K562 (cell line): ENCODE results near the gene ZNF30. TPM values are rescaled to one million over a fixed set of nuclear protein-coding genes. Genes with fewer than 3 reads are reported as not detected.
"Not testable (repeated sequence)": the region's sequence is repeated elsewhere in the genome, so short reads cannot be mapped to it uniquely, and the experiment has no call there.

Source experiments
- ATAC-seq: fragments of 200-7000 bp; cut with Tn5 transposase; 3 replicates; pipeline ENCODE4 v1.9.1; 2020; ENCODE audit warnings: moderate library complexity
- BruUV-seq: library from RNA; stranded (reverse); fragments of 400-500 nt; replicated peaks from 2 replicates; lab custom pipeline; 2021; lab: Mats Ljungman, UMichigan
- CTCF ChIA-PET: fragments of 300-600 bp; formaldehyde crosslinking; extraction: SDS; loops from one replicate; lab custom pipeline; 2021; ENCODE audit warnings: low intra/inter-chr PET ratio; lab: Yijun Ruan, JAX
- POLR2A ChIA-PET: fragments of 300-600, 350-650 bp; sonication (Branson Sonifier 250); formaldehyde crosslinking; extraction: SDS; loops from one replicate; lab custom pipeline; 2021; ENCODE audit warnings: antibody characterized with exemption, inconsistent platforms; lab: Yijun Ruan, JAX
- DNase-seq, 4 experiments: peaks; one replicate each; pipeline versions ENCODE4 v3.0.0 to v3.0.0-alpha.2; 2011 to 2018; ENCODE audit warnings: low spot score in 3 of 4, mixed read lengths in 3 of 4; ENCODE audit errors: extremely low read depth in 1 of 4
- FAIRE-seq: peaks from 2 replicates; lab custom pipeline; 2011; peaks lifted over from hg19 to GRCh38; lab: Jason Lieb, UNC
- H2AFZ ChIP-seq: 2 replicates; pipeline ENCODE4 v1.6.0; 2011; ENCODE audit warnings: low read depth, low read length, control low read depth, inconsistent platforms
- H3K27ac ChIP-seq: fragments of 200-600 bp; 3 replicates; pipeline ENCODE4 v1.8.0; 2011; ENCODE audit warnings: low read depth, mild to moderate bottlenecking, control low read depth, inconsistent platforms, low read length, moderate library complexity, mixed read lengths; ENCODE audit errors: extremely low read depth
- H3K27me3 ChIP-seq, 2 experiments: fragments of 300-600 bp in 1 of 2; 2 replicates in 1 of 2; 3 replicates in 1 of 2; pipeline versions ENCODE4 v1.6.0 to v1.8.0; 2011; ENCODE audit warnings: inconsistent platforms in 2 of 2, low read length in 2 of 2, mild to moderate bottlenecking in 1 of 2, mixed read lengths in 1 of 2, moderate library complexity in 1 of 2; ENCODE audit not compliant: control insufficient read depth in 2 of 2, insufficient read depth in 2 of 2
- H3K36me3 ChIP-seq: fragments of 300-600 bp; 3 replicates; pipeline ENCODE4 v1.8.0; 2011; ENCODE audit warnings: mild to moderate bottlenecking, low read length, inconsistent platforms; ENCODE audit not compliant: control insufficient read depth, insufficient read depth
- H3K4me1 ChIP-seq, 2 experiments: fragments of 200-600 bp in 1 of 2; replicated peaks in 1 of 2; 2 replicates in 1 of 2; 3 replicates in 1 of 2; pipeline versions ENCODE4 v1.5.1 to v1.8.0; 2011; ENCODE audit warnings: inconsistent platforms in 2 of 2, low read length in 2 of 2, mild to moderate bottlenecking in 1 of 2, mixed read lengths in 1 of 2, moderate library complexity in 1 of 2; ENCODE audit not compliant: control insufficient read depth in 2 of 2, insufficient read depth in 2 of 2
- H3K4me2 ChIP-seq: 2 replicates; pipeline ENCODE4 v1.6.1; 2011; ENCODE audit warnings: low read length, control low read depth, inconsistent platforms, mixed read lengths; ENCODE audit not compliant: insufficient read depth
- H3K4me3 ChIP-seq: fragments of 200-600 bp; sonication (generic), shearing (Covaris generic); 2 replicates; pipeline ENCODE4 v1.5.1; 2016; ENCODE audit warnings: control low read depth, inconsistent platforms
- H3K79me2 ChIP-seq: fragments of 200-600 bp; 3 replicates; pipeline ENCODE4 v1.8.0; 2011; ENCODE audit warnings: low read length, inconsistent platforms; ENCODE audit not compliant: control insufficient read depth, insufficient read depth
- H3K9ac ChIP-seq, 2 experiments: 2 replicates each; pipeline versions ENCODE4 v1.6.0 to v1.6.1; 2011; ENCODE audit warnings: low read depth in 2 of 2, low read length in 2 of 2, control low read depth in 1 of 2, inconsistent platforms in 1 of 2, mild to moderate bottlenecking in 1 of 2, mixed read lengths in 1 of 2; ENCODE audit not compliant: insufficient read depth in 1 of 2
- H3K9me1 ChIP-seq: one replicate; pipeline ENCODE4 v1.6.0; 2011; ENCODE audit warnings: inconsistent platforms, mild to moderate bottlenecking, low read length, moderate library complexity; ENCODE audit not compliant: control insufficient read depth, insufficient read depth
- H3K9me3 ChIP-seq: replicated peaks from 2 replicates; pipeline ENCODE4 v1.5.1; 2011; ENCODE audit warnings: low read depth, low read length, inconsistent platforms; ENCODE audit not compliant: control insufficient read depth, insufficient read depth
- H4K20me1 ChIP-seq: replicated peaks from 2 replicates; pipeline ENCODE4 v1.6.1; 2011; ENCODE audit warnings: low read length, inconsistent platforms, mixed read lengths; ENCODE audit not compliant: control insufficient read depth, insufficient read depth
- ATF4 ChIP-seq: fragments of 450-650 bp; formaldehyde crosslinking; IDR thresholded peaks from 2 replicates; pipeline ENCODE4 v1.4.0; 2022; ENCODE audit warnings: mild to moderate bottlenecking, moderate library complexity
- DMBX1 ChIP-seq: fragments of 250-450 bp; sonication (Bioruptor Pico); IDR thresholded peaks from 2 replicates; pipeline ENCODE4 v1.8.0; 2022; ENCODE audit warnings: inconsistent platforms, mild to moderate bottlenecking, moderate library complexity, borderline replicate concordance
- IFI16 ChIP-seq: fragments of 250-450 bp; sonication (Bioruptor Pico); IDR thresholded peaks from 2 replicates; pipeline ENCODE4 v2.1.2; 2022; ENCODE audit warnings: mild to moderate bottlenecking, inconsistent platforms
- JUNB ChIP-seq: fragments of 450-650 bp; formaldehyde crosslinking; conservative IDR thresholded peaks from 2 replicates; pipeline ENCODE4 v1.4.0; 2020; ENCODE audit warnings: mild to moderate bottlenecking
- MNT ChIP-seq, 2 experiments: fragments of 450-650 bp; conservative IDR thresholded peaks; 2 replicates each; pipeline ENCODE4 v1.6.1; 2017; ENCODE audit warnings: mild to moderate bottlenecking in 2 of 2, moderate library complexity in 2 of 2
- NCOR1 ChIP-seq: fragments of 450-650 bp; IDR thresholded peaks from 2 replicates; pipeline ENCODE4 v1.6.1; 2016; ENCODE audit warnings: mild to moderate bottlenecking, moderate library complexity
- NFE2L1 ChIP-seq: fragments of 450-650 bp; IDR thresholded peaks from 2 replicates; pipeline ENCODE4 v1.6.1; 2016; ENCODE audit warnings: missing genetic modification characterization, low read depth, mild to moderate bottlenecking, missing compliant biosample characterization, moderate library complexity, borderline replicate concordance
- PTRF ChIP-seq: fragments of 450-650 bp; IDR thresholded peaks from 2 replicates; pipeline ENCODE4 v1.6.1; 2016; ENCODE audit warnings: mild to moderate bottlenecking, missing genetic modification characterization, missing compliant biosample characterization
- STAT5A ChIP-seq: IDR thresholded peaks from 2 replicates; pipeline ENCODE4 v1.6.1; 2012; ENCODE audit warnings: low read length, inconsistent platforms, borderline replicate concordance
- ZNF507 ChIP-seq: conservative IDR thresholded peaks from 2 replicates; pipeline ENCODE4 v1.6.1; 2017; ENCODE audit warnings: missing genetic modification characterization, missing compliant biosample characterization
- WGBS: fragments of 100-300 bp; shearing (Covaris generic); methylation state at CpG from one replicate; pipeline ENCODE4 v1.1.6; 2016; ENCODE audit warnings: low coverage, mixed read lengths; ENCODE audit not compliant: insufficient coverage; ENCODE audit errors: missing lambda C conversion rate; 5-methylcytosine and 5-hydroxymethylcytosine counted together
- in situ Hi-C: fragments of 300-500 bp; cut with MboI; formaldehyde crosslinking; loops from 4 replicates; pipeline ENCODE4 v1.15.0; 2018; ENCODE audit warnings: inconsistent platforms, mixed read lengths
- intact Hi-C: fragments of 100-400 bp; cut with micrococcal nuclease; formaldehyde crosslinking; loops from 2 replicates; pipeline ENCODE4 v1.14.2; 2022
- polyA plus RNA-seq, 8 experiments: library from polyadenylated mRNA; depleted of rRNA in 4 of 8; stranded (reverse) in 5 of 8; unstranded in 3 of 8; fragments of >200 nt; fragmentation: Nextera tagmentation in 2 of 8; fragmentation: Illumina TruSeq in 1 of 8; extraction: Ambion mirVana in 2 of 8; extraction: Trizol in 1 of 8; gene quantifications; 2 replicates each; pipeline versions ENCODE4 v1.2.1 to v1.2.3, GENCODE V29; 2011 to 2014; ENCODE audit warnings: inconsistent platforms in 1 of 8, missing spikeins in 1 of 8
- total RNA-seq, 7 experiments: library from RNA; depleted of rRNA in 6 of 7; stranded (reverse); fragments of >200 nt in 6 of 7; fragmentation: Illumina TruSeq in 2 of 7; extraction: Trizol in 2 of 7; gene quantifications; 2 replicates each; pipeline versions ENCODE4 v1.2.1 to v1.2.3, GENCODE V29; 2011 to 2021; ENCODE audit warnings: low replicate concordance in 1 of 7

Gene ZNF30
- total and polyA plus RNA-seq, 9 of the 15 experiments (the other 6 are each of a cell fraction or from before 2014, with no cell fraction given): 7.3 to 13.4 (median 10.6) TPM

DNA sequence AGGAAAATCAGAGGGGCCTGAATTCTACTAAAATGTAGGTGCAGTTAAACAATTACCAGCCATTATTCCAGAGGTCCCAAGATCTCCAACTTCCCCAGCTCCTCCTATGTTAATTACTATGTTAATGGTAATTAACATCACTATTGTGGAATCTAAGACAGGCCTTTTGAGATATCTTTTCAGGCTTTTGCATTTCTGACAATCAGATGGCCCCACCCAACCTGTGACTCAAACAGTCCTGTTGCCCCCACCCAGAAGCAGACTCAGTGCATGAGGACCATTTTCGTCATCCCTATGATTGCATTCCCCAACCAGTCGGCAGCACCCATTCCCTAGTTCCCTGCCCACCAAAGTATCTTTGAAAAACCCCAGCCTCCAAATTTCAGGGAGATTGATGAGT, 8.5 kb upstream of the ZNF30 start:
- FAIRE-seq (no peak), ATAC-seq (no peak), DNase-seq (no peak)
- Histone ChIP-seq H3K4me2 (no peak overlapping the region), H3K27me3 (no peaks in the 10 kb centered on the region), H3K27ac (no peak overlapping the region), H2AFZ (no peak overlapping the region), H3K4me1 (peaks cover 0 to 15% of the 10 kb centered on the region in 2 experiments; a peak in 3 of 5 replicates), H3K9ac (no peak overlapping the region), H3K79me2 (no peaks in the 10 kb centered on the region), H3K4me3 (no peak overlapping the region), H3K9me3 (peaks cover 25% of the 10 kb centered on the region), H3K9me1 (no peaks in the 10 kb centered on the region), H4K20me1 (no peaks in the 10 kb centered on the region), H3K36me3 (no peaks in the 10 kb centered on the region)
- CTCF ChIA-PET: no interaction called here
- intact Hi-C loops (no loop called here), in situ Hi-C loops (no loop called here)
- POLR2A ChIA-PET: interaction anchor here (1.3 kb wide), 1 partner anchor 30 kb away, joined by 3 read pairs; no protein-coding TSS in a partner anchor
- no TSS peak for BruUV-seq
- no peak for TF ChIP-seq NCOR1
- no peak for TF ChIP-seq JUNB
- WGBS: 82% methylated on average over 2 of the region's 2 CpGs

GRCh38 chr19:34920090-34920786, 6.5 kb upstream of the ZNF30 start:
- DNase-seq (peak in 1 of 4 experiments; percentile 82), ATAC-seq (peak; percentile 60), FAIRE-seq (peak; percentile 84)
- H3K27me3 ChIP-seq, H3K9me1 ChIP-seq, intact Hi-C loops, H3K4me3 ChIP-seq, H4K20me1 ChIP-seq, H3K9ac ChIP-seq, in situ Hi-C loops, CTCF ChIA-PET, BruUV-seq, H3K79me2 ChIP-seq, POLR2A ChIA-PET, H3K36me3 ChIP-seq: not testable (repeated sequence)
- Histone ChIP-seq H3K4me2 (peak overlapping the region; percentile 32; the same call in 1 of the 2 replicates), H3K27ac (peak overlapping the region; percentile 67), H3K9me3 (peaks cover 25% of the 10 kb centered on the region), H2AFZ (peak overlapping the region; percentile 16), H3K4me1 (peaks cover 5 to 15% of the 10 kb centered on the region in 2 experiments)
- WGBS: 0% methylated on average over 8 of the region's 8 CpGs
- TF ChIP-seq STAT5A (peak; percentile 69), MNT (conservative IDR thresholded peaks at IDR 0.05) (peak; percentile 32 to 75; a peak in 2 of 4 replicates), PTRF (tag) (peak; percentile 91), ATF4 (CRISPR knock-in tag) (peak; percentile 68), DMBX1 (peak; percentile 99), NFE2L1 (tag) (0 out of 2 replicates have a peak, but pooled peaks have one; percentile 18), IFI16 (peak; percentile 92), ZNF507 (peak; percentile 26; the same call in 1 of the 2 replicates)
